HS-27A (cell line): ENCODE results near the gene FLNB.
A peak's percentile ranks its signal among the peaks of the same experiment; 100 is the strongest.
"Not testable (repeated sequence)": the region's sequence is repeated elsewhere in the genome, so short reads cannot be mapped to it uniquely, and the experiment has no call there.

Experiments
- DNase-seq: peaks from one replicate; pipeline ENCODE4 v3.0.0-alpha.2; 2012; ENCODE audit warnings: low read depth, missing footprints

FLNB gene

DNA sequence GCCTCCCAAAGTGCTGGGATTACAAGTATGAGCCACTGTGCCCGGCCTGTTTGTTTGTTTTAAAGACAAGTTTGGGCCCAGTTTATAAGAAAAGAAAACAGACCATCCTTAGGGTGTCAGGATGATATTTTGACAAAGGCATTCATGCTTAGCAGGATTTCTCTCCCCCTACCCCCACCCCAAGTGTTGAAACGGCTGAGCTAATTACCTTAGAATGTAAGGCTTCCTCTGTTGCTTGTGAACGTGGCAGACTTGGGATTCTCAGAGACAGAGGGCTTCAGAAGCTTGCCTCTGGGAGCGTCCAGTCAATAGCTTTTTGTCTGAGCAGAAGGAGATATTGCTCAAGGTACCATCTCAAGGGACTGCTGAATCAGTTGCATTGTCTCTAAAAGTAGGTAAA, 24.0 kb downstream of the FLNB start:
- DNase-seq = no peak

DNA sequence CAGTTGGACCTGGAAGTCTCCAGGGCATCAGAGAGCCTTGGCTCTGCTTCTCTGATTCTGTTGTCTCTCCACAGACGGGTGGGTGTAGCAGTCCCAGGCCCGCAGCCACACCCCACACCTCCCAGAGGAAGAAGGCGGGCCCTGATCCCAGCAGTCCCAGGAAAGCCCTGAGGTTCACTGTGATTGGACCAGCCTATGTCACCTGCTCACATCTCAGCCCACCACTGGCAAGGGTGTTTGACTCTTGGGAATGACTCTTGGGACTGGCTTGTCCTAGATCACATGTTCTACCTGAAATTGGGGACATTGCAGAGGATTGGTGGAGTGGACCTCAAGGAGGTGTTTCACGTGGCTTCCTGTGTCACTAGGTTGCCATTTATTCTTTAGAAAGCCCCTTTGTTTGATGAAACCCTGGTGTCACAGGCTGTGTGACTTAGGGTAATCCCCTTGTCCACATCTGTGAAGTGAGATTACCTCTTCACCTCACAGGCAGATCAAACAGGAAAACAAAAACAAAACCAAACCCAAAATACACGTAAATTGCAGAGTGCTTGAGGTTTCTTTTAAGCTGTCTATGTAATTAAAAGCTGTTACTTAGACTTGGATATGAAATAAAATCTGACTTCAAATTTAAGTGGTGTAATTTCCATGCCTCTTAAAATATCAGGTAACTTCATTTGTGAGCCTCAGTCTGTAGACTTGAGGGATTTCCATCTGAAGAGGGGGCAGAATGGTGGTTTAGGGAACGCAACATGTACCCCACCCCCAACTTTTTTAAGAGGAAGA, 26.7 kb downstream of the FLNB start:
- DNase-seq = no peak

DNA sequence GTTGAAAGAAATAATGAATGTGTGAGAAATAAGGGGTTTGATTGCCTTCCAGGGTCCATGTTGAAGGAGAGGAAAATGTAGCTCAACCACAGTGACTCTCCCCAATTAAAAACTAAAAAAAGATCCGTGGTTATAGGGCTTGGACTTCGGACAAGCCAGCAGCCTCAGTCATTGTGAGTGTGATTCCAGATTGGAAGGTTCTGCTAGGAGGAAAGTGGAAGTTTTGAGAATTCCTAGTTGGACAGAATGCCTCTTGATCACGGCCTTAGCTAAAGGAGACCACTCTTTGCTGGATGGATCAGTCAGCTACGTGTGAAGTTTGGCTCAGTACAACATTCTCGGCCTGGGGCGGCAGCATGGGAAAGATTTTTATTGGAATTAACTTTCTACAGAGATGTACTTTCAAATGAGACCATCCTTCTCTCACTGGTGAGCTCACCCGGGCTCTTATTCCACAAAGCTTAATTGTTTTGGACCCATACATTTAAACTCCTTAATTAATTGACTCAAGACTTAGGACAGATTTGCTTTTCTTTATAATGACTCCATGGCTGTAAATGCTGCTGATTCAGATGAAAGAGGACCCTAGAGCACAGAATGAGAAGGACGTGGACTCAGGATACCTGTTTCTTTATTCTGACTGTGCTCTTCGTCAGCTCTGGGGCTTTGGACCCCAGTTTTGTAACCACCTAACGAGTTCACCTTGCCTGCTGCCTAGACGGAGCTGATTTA, 27.5 kb downstream of the FLNB start:
- DNase-seq = no peak

DNA sequence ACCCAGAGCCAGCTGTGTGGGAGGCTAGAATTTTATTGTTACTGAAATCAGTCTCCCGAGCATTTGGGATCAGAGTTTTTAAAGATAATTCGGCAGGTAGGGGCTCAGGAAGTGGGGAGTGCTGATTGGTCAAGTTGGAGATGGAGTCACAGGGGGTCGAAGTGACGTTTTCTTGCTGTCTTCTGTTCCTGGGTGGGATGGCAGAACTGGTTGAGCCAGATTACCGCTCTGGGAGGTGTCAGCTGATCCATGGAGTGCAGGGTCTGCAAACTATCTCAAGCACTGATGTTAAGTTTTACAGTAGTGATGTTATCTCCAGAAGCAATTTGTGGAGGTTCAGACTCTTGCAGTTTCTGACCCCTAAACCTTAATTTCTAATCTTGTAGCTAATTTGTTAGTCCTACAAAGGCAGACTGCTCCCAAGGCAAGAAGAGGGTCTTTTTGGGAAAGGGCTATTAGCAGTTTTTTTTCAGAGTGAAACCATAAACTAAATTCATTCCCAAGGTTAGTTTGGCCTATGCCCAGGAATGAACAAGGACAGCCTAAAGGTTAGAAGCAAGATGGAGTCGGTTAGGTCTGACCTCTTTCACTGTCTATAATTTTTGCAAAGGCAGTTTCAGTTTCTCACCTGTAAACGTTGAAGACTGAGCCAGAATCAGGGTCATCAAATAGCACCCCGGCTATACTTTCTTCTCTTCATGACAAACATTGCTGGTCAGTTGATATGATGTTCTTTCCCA, 28.2 kb downstream of the FLNB start:
- DNase-seq = no peak

DNA sequence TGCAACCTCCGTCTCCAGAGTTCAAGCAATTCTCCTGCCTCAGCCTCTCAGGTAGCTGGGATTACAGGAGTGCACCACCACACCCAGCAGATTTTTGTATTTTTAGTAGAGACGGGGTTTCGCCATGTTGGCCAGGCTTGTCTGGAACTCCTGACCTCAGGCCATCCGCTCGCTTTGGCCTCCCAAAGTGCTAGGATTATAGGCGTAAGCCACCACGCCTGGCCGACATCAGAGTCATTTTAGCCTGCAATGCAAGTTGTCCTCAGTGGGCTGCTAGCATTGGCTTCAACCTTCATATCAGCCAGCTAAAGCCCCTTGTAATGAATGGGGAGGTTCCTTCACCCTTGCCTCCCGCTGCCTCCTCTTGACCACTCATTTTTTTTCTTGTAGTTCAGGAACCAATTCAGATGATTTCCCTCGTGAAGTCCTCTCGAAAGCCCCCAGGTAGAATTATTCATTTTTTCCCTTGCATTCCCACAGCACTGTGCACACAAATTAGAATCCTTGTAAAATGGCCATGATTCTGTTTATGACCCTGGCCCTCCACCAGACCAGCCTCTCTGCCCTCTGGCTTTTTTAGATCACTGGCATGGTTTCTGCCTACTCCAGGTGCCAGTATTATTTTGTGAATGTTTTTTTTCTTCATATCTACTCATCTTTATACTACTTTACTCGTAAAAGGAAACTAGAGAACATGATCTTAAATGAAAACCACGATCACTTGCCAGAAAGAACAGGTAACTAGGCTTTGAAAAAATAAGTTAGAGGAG, 29.1 kb downstream of the FLNB start:
- no peak for DNase-seq

DNA sequence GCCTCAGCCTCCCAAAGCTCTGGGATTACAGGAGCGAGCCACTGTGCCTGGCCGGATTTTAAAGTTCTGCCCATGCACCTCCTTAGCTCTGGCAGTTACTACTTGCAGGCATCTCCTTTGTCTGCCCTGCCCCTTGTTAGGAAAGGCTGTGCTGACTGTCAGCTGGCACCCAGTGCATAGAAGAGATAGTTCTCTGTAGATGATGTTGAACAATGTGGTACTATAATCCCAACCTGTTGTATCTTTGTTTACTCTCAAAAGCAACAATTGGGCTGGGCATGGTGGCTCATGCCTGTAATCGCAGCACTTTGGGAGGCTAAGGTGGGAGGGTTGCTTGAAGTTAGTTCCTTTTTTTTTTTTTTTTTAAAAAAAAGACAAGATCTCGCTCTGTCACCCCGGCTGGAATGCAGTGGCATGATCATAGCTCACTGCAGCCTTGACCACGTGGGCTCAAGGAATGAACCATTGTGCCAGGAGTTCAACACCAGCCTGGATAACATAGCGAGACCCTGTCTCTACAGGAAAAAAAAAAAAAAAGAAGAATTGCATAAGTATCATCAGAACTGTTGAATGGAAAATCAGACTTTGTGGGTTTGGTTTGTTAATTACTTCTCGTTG, 30.6 kb downstream of the FLNB start:
- DNase-seq = no peak

DNA sequence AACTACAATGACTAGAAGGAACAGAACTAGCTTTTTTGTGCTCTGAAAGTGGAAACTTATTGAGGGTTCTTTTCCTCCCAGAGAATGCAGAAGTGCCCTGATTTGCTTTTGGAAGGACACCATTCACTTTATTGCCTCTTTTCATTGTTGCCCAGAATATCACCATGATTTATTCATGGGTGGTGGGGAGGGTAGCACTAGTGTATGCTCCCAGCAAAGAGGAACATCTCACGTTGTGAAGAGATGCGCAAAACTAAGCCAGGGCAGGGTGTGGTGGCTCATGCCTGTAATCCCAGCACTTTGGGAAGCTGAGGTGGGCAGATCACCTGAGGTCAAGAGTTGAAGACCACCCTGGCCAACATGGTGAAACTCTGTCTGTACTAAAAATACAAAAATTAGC, 31.4 kb downstream of the FLNB start:
- DNase-seq = no peak

DNA sequence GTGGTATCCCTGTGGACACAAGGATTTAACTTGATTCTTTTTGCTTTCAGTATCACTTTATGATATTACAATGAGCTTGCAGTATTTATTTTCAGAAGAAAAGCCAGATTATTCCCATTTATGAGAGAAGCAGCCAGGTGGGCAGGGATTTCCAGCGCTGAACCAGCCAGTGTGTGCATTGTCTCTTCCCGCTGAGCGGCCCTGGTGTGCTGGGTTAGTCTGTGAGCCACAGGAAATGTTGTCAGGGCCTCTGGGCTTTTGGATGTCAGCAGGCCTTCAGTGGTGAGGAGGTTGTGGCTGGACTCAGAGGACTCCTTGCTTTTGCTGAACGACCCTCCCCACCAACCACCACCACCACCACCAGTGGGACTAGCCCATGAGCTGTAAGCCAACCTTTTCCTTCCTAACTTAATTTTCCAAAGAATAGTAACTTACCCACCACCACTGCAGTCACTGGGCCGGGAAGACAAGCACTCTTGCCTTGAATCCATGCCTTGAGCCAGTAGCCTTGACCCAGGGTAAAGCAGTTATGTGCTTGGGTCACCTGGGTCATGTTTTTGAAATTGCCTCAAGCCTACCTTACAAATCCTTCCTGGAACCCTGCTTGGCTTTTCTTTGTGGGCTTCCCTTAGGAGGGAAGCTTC, 33.1 kb downstream of the FLNB start:
- DNase-seq = no peak

DNA sequence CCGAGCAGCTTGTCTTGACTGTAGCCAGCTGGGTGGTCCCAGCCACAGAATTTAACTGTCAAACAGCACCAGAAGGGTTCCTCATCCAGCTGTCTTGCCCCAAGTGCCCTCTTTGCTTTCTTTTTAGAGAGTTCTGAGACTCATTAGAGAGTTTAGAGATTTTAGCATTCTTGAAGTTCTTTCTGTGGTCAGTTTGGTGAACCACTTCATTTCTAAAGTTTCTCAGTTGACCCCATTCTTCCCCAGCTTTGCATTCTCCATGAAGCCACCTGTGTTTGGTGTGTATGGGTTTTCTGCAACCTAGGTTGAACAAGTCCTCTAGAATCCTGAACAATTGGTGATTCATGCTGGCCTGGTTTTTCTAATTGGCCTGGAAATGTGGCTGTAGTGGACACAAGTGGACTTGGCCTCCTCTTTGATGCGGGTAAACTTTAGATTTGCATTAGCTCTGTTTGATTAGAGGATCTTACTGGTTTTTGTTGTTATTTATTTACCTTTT, 33.7 kb downstream of the FLNB start:
- peak; percentile 98 for DNase-seq

DNA sequence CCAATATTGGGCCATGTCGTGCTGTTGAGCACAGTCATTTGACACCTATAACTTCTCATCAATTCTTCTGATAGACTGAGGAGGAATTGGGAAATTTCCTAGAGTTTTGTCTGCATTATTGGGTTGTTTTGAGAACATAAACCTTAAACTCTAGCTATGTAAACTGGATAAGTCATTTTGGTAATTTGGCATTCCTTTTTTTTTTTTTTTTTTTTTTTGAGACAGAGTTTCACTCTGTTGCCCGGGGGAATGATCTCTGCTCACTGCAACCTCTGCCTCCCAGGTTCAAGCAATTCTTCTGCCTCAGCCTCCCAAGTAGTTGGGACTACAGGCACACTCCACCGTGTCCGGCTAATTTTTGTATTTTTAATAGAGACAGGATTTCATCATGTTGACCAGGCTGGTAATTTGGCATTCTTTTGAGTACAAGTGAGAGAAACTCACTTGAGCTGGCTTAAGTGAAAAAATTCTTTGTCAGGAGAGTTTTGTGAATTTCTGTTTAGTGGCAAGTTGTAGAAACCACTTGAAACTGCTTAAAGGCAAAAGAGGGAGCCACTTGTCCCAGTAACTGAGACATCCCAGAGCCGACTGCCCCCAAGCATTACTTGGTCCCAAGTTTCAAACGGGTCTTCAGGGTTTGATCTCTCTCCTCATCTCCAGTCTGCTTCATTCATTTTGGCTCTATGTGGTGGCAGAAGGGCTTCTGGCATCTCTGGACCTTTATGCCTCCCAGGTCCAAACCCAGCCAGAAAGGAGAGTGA, 34.9 kb downstream of the FLNB start:
- DNase-seq = no peak

DNA sequence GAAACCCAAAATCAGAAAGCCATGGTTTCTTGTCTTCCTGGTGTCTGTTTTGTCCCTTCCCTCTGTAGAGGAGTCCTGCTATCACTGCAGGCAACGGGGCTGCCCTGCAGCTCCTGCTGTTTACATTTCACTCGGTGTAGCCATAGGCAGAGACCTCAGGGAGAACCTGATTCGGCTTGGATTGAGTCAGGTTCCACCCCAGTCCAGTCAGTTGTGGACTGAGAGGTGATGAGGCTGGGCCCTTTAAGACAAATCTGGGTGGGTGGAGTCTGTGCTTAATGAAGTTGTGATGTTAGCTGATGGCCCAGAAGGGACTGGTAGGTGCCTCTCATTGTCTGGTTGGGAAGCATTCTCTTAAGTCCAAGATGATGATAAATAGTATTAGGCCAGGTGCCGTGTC, 35.7 kb downstream of the FLNB start:
- DNase-seq = no peak

DNA sequence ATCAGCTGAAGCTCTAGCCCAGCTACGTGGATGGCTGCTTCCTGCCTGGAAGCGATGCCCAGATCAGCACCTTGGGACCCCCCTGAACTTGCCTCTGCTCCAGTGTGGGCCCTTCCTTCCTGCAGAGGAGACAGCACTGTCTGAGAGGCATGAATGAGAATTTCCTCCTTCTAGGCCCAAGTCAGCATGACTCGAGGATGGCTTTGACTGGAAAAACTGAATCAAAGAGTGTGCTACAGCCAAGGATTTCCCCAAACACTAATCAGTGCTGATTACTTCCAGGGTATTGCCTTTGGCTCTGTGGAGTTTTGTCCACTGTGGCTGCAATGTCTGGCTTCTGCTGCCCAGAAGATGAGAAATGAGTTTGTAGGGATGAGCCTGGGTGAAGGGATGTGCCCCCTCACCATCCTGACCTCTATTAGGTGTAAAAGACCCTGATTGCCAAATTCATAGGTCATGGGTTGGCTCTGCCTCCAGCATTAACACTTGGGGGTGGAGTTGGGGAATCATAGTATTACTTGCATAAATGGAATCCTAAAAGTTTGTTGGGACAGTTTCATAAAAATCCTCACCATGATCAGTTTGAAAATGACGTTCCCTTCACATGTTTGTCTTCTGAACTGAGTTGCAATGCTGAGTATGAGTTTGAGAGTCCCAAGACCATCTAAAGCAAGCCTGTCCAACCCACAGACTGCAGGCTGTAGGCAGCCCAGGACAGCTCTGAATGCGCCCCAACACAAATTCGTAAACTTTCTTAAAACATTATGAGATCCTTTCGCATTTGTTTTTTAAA, 36.7 kb downstream of the FLNB start:
- no peak for DNase-seq

DNA sequence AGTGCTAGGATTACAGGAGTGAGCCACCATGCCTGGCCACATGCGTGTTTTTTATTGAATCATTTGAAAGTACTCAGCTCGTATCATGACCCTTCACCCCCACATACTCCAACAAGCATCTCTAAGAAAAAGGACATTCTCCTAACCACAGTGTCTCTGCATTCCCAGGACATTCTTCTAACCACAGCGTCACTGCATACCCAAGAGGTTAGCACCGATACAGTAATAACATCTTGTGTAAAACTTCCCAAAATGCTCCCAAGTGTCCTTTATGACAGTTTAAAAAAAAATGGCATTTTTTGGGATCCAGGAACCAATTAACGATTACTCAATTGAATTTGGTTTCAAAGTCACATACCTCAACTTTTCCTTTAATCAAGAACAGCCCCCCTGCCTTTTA, 39.6 kb downstream of the FLNB start:
- peak; percentile 96 for DNase-seq

DNA sequence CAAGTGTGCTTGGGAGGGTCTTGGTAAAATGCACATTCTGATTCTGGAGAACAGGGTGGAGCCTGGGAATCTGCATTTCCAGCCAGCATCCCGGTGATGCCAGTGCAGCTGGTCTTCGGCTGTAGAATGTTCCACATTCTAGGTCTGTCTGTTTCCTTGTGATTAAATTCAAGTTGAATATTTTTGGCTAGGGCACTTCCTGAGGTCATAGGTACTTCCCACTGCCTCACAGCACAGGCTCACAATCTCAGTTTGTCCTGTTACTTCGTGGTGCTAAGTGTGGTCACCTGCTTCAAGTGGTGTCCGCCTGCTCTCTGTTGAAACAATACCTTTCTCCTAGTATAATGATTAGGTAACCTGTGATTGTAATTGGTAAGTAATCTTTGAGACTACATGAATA, 40.1 kb downstream of the FLNB start:
- no peak for DNase-seq

DNA sequence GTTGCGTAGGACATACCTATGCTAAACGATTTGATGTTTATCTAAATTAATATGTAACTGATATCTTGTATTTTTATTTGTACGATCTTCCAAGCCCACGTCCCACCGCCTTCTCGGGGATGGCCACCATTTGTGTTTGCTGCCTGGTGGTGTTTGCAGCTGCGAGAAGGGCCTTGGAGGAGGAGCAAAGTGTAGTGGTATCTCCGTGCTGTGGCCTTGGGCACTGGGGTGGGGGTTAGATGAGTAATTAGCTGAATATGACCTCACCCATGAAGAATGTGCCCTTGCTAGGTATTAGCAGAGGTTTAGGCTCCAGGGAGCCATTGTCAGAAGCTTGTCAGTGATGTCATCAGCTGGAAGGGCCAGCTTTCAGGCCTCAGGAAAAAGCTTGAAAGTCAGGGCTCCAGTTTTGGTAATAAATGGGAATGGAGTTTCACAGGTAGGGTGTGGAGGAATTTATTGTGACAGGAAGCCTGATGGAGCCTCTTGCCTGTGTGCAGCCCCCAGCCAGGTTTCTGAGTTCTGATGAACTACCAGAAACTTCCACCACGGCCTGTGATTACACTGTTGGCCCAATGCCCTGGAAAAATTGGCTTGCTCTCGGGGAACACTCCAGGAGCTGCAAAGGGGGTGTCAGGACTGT, 41.0 kb downstream of the FLNB start:
- DNase-seq = peak; percentile 98

DNA sequence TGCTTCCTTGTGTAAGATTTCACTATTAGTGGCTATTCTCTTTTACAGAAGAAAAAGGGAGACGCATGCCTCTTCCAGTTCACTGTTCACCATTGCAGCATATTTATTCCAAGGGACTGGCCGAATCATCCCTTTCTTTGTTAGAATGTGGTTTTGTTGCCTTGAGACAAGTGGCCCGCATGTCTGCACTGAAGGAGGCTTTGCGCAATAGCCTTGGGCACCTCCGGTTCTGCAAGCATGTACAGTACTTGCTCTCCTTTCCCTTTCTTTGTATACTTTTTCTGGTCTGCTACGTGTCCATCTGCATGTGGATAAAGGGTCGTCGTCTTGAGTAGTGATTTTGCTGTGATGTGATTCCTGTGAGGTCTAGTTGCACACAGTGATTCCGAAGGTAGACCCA, 43.0 kb downstream of the FLNB start:
- no peak for DNase-seq

DNA sequence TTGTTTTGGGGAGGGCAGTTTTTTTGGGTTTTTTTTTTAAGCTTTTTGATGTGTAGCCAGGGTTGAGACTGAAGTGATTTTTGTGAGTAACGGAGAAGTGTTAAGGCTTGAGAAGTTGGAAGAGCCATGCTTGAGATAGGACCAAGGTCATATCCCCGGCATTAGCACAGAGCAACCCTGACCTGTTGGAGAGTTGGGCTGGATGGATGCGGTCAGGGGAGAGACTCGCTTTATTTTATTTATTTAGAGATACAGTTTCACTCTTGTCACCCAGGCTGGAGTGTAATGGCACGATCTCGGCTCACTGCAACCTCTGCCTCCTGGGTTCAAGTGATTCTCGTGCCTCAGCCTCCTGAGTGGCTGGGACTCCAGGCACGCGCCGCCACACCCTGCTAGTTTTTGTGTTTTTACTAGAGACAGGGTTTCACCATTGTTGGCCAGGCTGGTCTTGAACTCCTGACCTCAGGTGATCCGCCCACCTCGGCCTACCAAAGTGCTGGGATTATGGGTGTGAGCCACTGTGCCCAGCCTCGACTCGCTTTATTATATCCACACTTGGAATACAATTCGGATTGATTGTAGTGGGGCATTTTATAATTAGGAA, 43.5 kb downstream of the FLNB start:
- not testable (repeated sequence) for DNase-seq
